ENCODE data around the gene SLC13A3. TPM values are rescaled to one million over a fixed set of nuclear protein-coding genes. Genes with fewer than 3 reads are reported as not detected.

SLC13A3 gene
- total and polyA plus RNA-seq, 12 donors = 0.13 to 1.2 (median 0.58) TPM

GRCh38 chr20:46601603-46602122, 49.6 kb downstream of the SLC13A3 start:
- no peak for DNase-seq
- Histone ChIP-seq H3K9me3 (no peaks in the 10 kb centered on the region), H3K4me3 (no peak overlapping the region), H3K36me3 (no peaks in the 10 kb centered on the region), H3K4me1 (peaks cover 0 to 9% (median 0%) of the 10 kb centered on the region in 9 donors), H3K27ac (no peak overlapping the region), H3K27me3 (peaks cover 0 to 2% (median 0%) of the 10 kb centered on the region in 7 donors)
- ATAC-seq = no peak
- intact Hi-C loops (cut with DNase I) = no loop called here
- no peak for TF ChIP-seq CTCF (IDR thresholded peaks at IDR 0.05)

GRCh38 chr20:46600286-46600752, 50.9 kb downstream of the SLC13A3 start:
- intact Hi-C loops (cut with DNase I) = no loop called here
- Histone ChIP-seq H3K36me3 (no peaks in the 10 kb centered on the region), H3K4me1 (peaks cover 0 to 9% (median 0%) of the 10 kb centered on the region in 9 donors), H3K9me3 (no peaks in the 10 kb centered on the region), H3K27me3 (peaks cover 0 to 2% (median 0%) of the 10 kb centered on the region in 7 donors), H3K4me3 (no peak overlapping the region), H3K27ac (no peak overlapping the region)
- no peak for DNase-seq
- TF ChIP-seq CTCF (IDR thresholded peaks at IDR 0.05) = no peak
- WGBS, 2 donors = 83 to 84% methylated on average over 1 of the region's 1 CpG
- no peak for ATAC-seq

- DNase-seq = no peak
- 86 to 87% methylated on average over 8 of the region's 8 CpGs for WGBS, 2 donors
Measured at GRCh38 chr20:46599227-46599987, 51.9 kb downstream of the SLC13A3 start.

GRCh38 chr20:46595933-46596332, 55.3 kb downstream of the SLC13A3 start:
- intact Hi-C loops (cut with DNase I) = no loop called here
- DNase-seq = no peak
- no peaks in the 10 kb centered on the region for H3K36me3 ChIP-seq
- H3K27ac ChIP-seq = no peak overlapping the region
- peaks cover 0 to 6% (median 0%) of the 10 kb centered on the region in 11 donors for H3K9me3 ChIP-seq
- ATAC-seq = no peak
- H3K4me1 ChIP-seq = peaks cover 0 to under 1% (median 0%) of the 10 kb centered on the region in 9 donors
- no peak for TF ChIP-seq CTCF (IDR thresholded peaks at IDR 0.05)
- 89 to 90% methylated on average over 8 of the region's 8 CpGs for WGBS, 2 donors
- peaks cover 0 to 2% (median 0%) of the 10 kb centered on the region in 7 donors for H3K27me3 ChIP-seq
- no peak overlapping the region for H3K4me3 ChIP-seq

More at GRCh38 chr20:46599227-46599987, 51.9 kb downstream of the SLC13A3 start:
- peaks cover 0 to 2% (median 0%) of the 10 kb centered on the region in 7 donors for H3K27me3 ChIP-seq
- ATAC-seq = no peak
- no peak overlapping the region for H3K4me3 ChIP-seq
- H3K36me3 ChIP-seq = no peaks in the 10 kb centered on the region
- H3K27ac ChIP-seq = no peak overlapping the region
- H3K4me1 ChIP-seq = peaks cover 0 to under 1% (median 0%) of the 10 kb centered on the region in 9 donors
- TF ChIP-seq CTCF (IDR thresholded peaks at IDR 0.05) = no peak
- intact Hi-C loops (cut with DNase I) = no loop called here
- no peaks in the 10 kb centered on the region for H3K9me3 ChIP-seq

Measured in heart right ventricle (tissue), 16 donors.